CD4-positive, alpha-beta T cell (primary cell): ENCODE results near the gene ZMIZ2. TPM values are rescaled to one million over a fixed set of nuclear protein-coding genes. Genes with fewer than 3 reads are reported as not detected.
A peak's percentile ranks its signal among the peaks of the same experiment; 100 is the strongest.

Source experiments
- ATAC-seq: fragments of 200-7000 bp; cut with Tn5 transposase; one replicate; pipeline ENCODE4 v1.10.0; 2022; ENCODE audit warnings: mild to moderate bottlenecking; ENCODE audit not compliant: poor library complexity
- CTCF ChIA-PET: fragments of 350-600 bp; sonication (Branson Sonifier 250); formaldehyde crosslinking; loops from one replicate; lab custom pipeline; 2021; ENCODE audit warnings: antibody characterized with exemption, inconsistent platforms; lab: Charles Lee
- POLR2A ChIA-PET: fragments of 350-600 bp; sonication (Branson Sonifier 250); formaldehyde crosslinking; loops from one replicate; lab custom pipeline; 2021; ENCODE audit warnings: antibody characterized with exemption, inconsistent platforms; lab: Charles Lee
- DNase-seq, 14 experiments: peaks; one replicate each; pipeline ENCODE4 v3.0.0-alpha.2; 2013 to 2020; ENCODE audit warnings: mixed read lengths in 2 of 14
- H3K27ac ChIP-seq, 2 donors: one replicate each; pipeline versions ENCODE4 v1.5.1 to v1.7.0; 2013; ENCODE audit warnings: low read length in 2 of 2, low read depth in 1 of 2, mild to moderate bottlenecking in 1 of 2
- H3K27me3 ChIP-seq, 2 experiments: 1 replicate in 1 of 2; 2 replicates in 1 of 2; pipeline versions ENCODE4 v1.6.1 to v1.7.0; 2013; ENCODE audit warnings: low read length in 2 of 2, control low read depth in 1 of 2, mild to moderate bottlenecking in 1 of 2, moderate library complexity in 1 of 2; ENCODE audit not compliant: insufficient read depth in 2 of 2, control insufficient read depth in 1 of 2
- H3K36me3 ChIP-seq: one replicate; pipeline ENCODE4 v1.6.1; 2013; ENCODE audit warnings: low read length, control low read depth; ENCODE audit not compliant: insufficient read depth
- H3K4me1 ChIP-seq: one replicate; pipeline ENCODE4 v1.6.1; 2013; ENCODE audit warnings: low read length, control low read depth; ENCODE audit not compliant: insufficient read depth
- H3K4me3 ChIP-seq: one replicate; pipeline ENCODE4 v1.5.1; 2013; ENCODE audit warnings: mild to moderate bottlenecking, low read length, moderate library complexity
- H3K9me3 ChIP-seq, 2 experiments: 1 replicate in 1 of 2; 2 replicates in 1 of 2; pipeline versions ENCODE4 v1.6.1 to v1.7.0; 2013; ENCODE audit warnings: low read length in 2 of 2, mild to moderate bottlenecking in 2 of 2, control low read depth in 1 of 2, moderate library complexity in 1 of 2; ENCODE audit not compliant: control insufficient read depth in 1 of 2, insufficient read depth in 1 of 2
- H3K27ac Mint-ChIP-seq: one replicate; pipeline ENCODE4 v1.8.0; 2020; ENCODE audit warnings: mixed read lengths
- H3K27me3 Mint-ChIP-seq: one replicate; pipeline ENCODE4 v1.8.0; 2021; ENCODE audit warnings: mixed read lengths
- H3K36me3 Mint-ChIP-seq: one replicate; pipeline ENCODE4 v1.8.0; 2021; ENCODE audit warnings: low read depth, mixed read lengths
- H3K4me1 Mint-ChIP-seq: one replicate; pipeline ENCODE4 v1.8.0; 2021; ENCODE audit warnings: low read depth, mixed read lengths
- H3K4me3 Mint-ChIP-seq: one replicate; pipeline ENCODE4 v1.8.0; 2020; ENCODE audit warnings: mild to moderate bottlenecking, mixed read lengths
- H3K9me3 Mint-ChIP-seq: one replicate; pipeline ENCODE4 v1.8.0; 2020; ENCODE audit warnings: mixed read lengths
- CTCF ChIP-seq: fragments of 200-600 bp; IDR thresholded peaks from one replicate; pipeline ENCODE4 v1.8.0; 2022; ENCODE audit warnings: antibody characterized with exemption, mild to moderate bottlenecking
- intact Hi-C, 2 experiments: fragments of 100-400 bp; cut with DNase I in 1 of 2; cut with micrococcal nuclease in 1 of 2; formaldehyde crosslinking; loops; one replicate each; pipeline versions ENCODE4 v1.15.1 to v1.9.0; 2023 to 2025; cut with DNase I, micrococcal nuclease
- total RNA-seq, 174 experiments: library from RNA in 2 of 174; stranded (reverse) in 2 of 174; gene quantifications; one replicate each; pipeline ENCODE4 v1.2.3 and lab custom pipeline; 2021 to 2026

ZMIZ2 gene
- total RNA-seq, 2 experiments from 2014 or later = 81.5 to 82.0 TPM

GRCh38 chr7:44750921-44751571 is 2.4 kb downstream of the ZMIZ2 start:
- peak overlapping the region; percentile 87 for H3K4me3 ChIP-seq
- H3K4me1 ChIP-seq = peaks cover 62% of the 10 kb centered on the region
- ATAC-seq = peak; percentile 38

GRCh38 chr7:44752822-44753221 is 4.2 kb downstream of the ZMIZ2 start:
- H3K4me3 ChIP-seq = no peak overlapping the region
- H3K36me3 ChIP-seq = peaks cover 24% of the 10 kb centered on the region
- intact Hi-C loops = loop anchor here in 1 of 2 experiments (5.0 kb wide), 1 partner anchor 171 kb away; the partner anchor contains the start of gene TMED4
- no peak for ATAC-seq
- no peaks in the 10 kb centered on the region for H3K27me3 Mint-ChIP-seq
- peak overlapping the region; percentile 55 for H3K27ac Mint-ChIP-seq
- H3K4me1 Mint-ChIP-seq = peaks cover 42% of the 10 kb centered on the region
- H3K36me3 Mint-ChIP-seq = peaks cover 19% of the 10 kb centered on the region
- H3K4me3 Mint-ChIP-seq = no peak overlapping the region
- no peaks in the 10 kb centered on the region for H3K27me3 ChIP-seq
- no peak overlapping the region for H3K27ac ChIP-seq
- ChIA-PET POLR2A (no interaction called here), CTCF (interaction anchor here (1.0 kb wide), 1 partner anchor 13 kb away, joined by 3 read pairs; no protein-coding TSS in a partner anchor)
- H3K9me3 Mint-ChIP-seq = no peaks in the 10 kb centered on the region
- no peaks in the 10 kb centered on the region for H3K9me3 ChIP-seq
- no peak for DNase-seq
- H3K4me1 ChIP-seq = peaks cover 70% of the 10 kb centered on the region
- TF ChIP-seq CTCF = no peak

More at GRCh38 chr7:44750921-44751571, 2.4 kb downstream of the ZMIZ2 start:
- H3K27ac ChIP-seq = peak overlapping the region; percentile 68 to 79
- peak overlapping the region; percentile 84 for H3K4me3 Mint-ChIP-seq
- intact Hi-C loops = loop anchor here in 1 of 2 experiments (5.0 kb wide), 1 partner anchor 169 kb away; the partner anchor contains the start of gene TMED4
- peaks cover 12% of the 10 kb centered on the region for H3K36me3 Mint-ChIP-seq
- H3K4me1 Mint-ChIP-seq = peaks cover 46% of the 10 kb centered on the region
- ChIA-PET POLR2A (interaction anchor here (1.2 to 3.3 kb wide), 7 partner anchors 17 to 169 kb away, joined by 4 to 32 read pairs (median 9); partner anchors contain the start of genes H2AZ2, OGDH and TMED4), CTCF (interaction anchor here (0.6 to 1.6 kb wide), 3 partner anchors 17 to 163 kb away, joined by 3 to 5 read pairs (median 4); no protein-coding TSS in a partner anchor)
- H3K27ac Mint-ChIP-seq = peak overlapping the region; percentile 86
- TF ChIP-seq CTCF = no peak
- no peaks in the 10 kb centered on the region for H3K27me3 Mint-ChIP-seq
- H3K36me3 ChIP-seq = peaks cover 8% of the 10 kb centered on the region
- DNase-seq = peak in 10 of 14 experiments; percentile 15 to 92 (median 42)
- no peaks in the 10 kb centered on the region for H3K9me3 ChIP-seq
- H3K27me3 ChIP-seq = no peaks in the 10 kb centered on the region
- no peaks in the 10 kb centered on the region for H3K9me3 Mint-ChIP-seq

GRCh38 chr7:44754802-44755697 is 6.4 kb downstream of the ZMIZ2 start:
- no peaks in the 10 kb centered on the region for H3K27me3 Mint-ChIP-seq
- ChIA-PET CTCF (no interaction called here), POLR2A (no interaction called here)
- Histone ChIP-seq H3K27ac (no peak overlapping the region), H3K4me3 (no peak overlapping the region), H3K36me3 (peaks cover 39% of the 10 kb centered on the region), H3K9me3 (no peaks in the 10 kb centered on the region), H3K4me1 (peaks cover 57% of the 10 kb centered on the region), H3K27me3 (no peaks in the 10 kb centered on the region)
- H3K9me3 Mint-ChIP-seq = no peaks in the 10 kb centered on the region
- no peak overlapping the region for H3K4me3 Mint-ChIP-seq
- H3K4me1 Mint-ChIP-seq = peaks cover 31% of the 10 kb centered on the region
- no peak for TF ChIP-seq CTCF
- ATAC-seq (no peak), DNase-seq (peak in 1 of 14 experiments; percentile 13)
- H3K36me3 Mint-ChIP-seq = peaks cover 38% of the 10 kb centered on the region
- intact Hi-C loops = loop anchor here in 1 of 2 experiments (5.0 kb wide), 1 partner anchor 173 kb away; the partner anchor contains the start of gene TMED4
- H3K27ac Mint-ChIP-seq = peak overlapping the region; percentile 20
